GM12878 (cell line): ENCODE data around the gene IFNGR2. TPM values are rescaled to one million over a fixed set of nuclear protein-coding genes. Genes with fewer than 3 reads are reported as not detected.
A peak's percentile ranks its signal among the peaks of the same experiment; 100 is the strongest.

Source experiments
- ATAC-seq: fragments of 200-7000 bp; cut with Tn5 transposase; 3 replicates; pipeline ENCODE4 v1.9.1; 2020; ENCODE audit warnings: mild to moderate bottlenecking, moderate library complexity
- BruUV-seq: library from RNA; stranded (reverse); fragments of 400-500 nt; replicated peaks from 2 replicates; lab custom pipeline; 2021; lab: Mats Ljungman, UMichigan
- CTCF ChIA-PET: fragments of 300-600 bp; sonication (Branson Sonifier 250); formaldehyde crosslinking; extraction: SDS; loops from one replicate; lab custom pipeline; 2021; ENCODE audit warnings: inconsistent platforms; lab: Yijun Ruan, JAX
- POLR2A ChIA-PET: fragments of 350-600 bp; formaldehyde crosslinking; extraction: SDS; loops from one replicate; lab custom pipeline; 2021; ENCODE audit warnings: inconsistent platforms; lab: Charles Lee
- RAD21 ChIA-PET: fragments of 300-600 bp; sonication (Branson Sonifier 250); formaldehyde crosslinking; loops from one replicate; lab custom pipeline; 2023; ENCODE audit warnings: antibody characterized with exemption; ENCODE audit not compliant: unreplicated experiment; lab: Charles Lee
- SMC1A ChIA-PET: fragments of 300-600 bp; sonication (Branson Sonifier 250); formaldehyde crosslinking; loops from one replicate; lab custom pipeline; 2023; ENCODE audit not compliant: unreplicated experiment, uncharacterized antibody; lab: Charles Lee
- DNase-seq: peaks from one replicate; pipeline ENCODE4 v3.0.0-alpha.2; 2011; ENCODE audit warnings: low read depth, low spot score
- FAIRE-seq: peaks from 3 replicates; lab custom pipeline; 2011; peaks lifted over from hg19 to GRCh38; lab: Jason Lieb, UNC
- H2AFZ ChIP-seq: 2 replicates; pipeline ENCODE4 v1.6.0; 2011; ENCODE audit warnings: low read depth, low read length, control low read depth; ENCODE audit not compliant: control insufficient read depth
- H3K27ac ChIP-seq: 2 replicates; pipeline ENCODE4 v1.5.1; 2011; ENCODE audit warnings: control low read depth; ENCODE audit not compliant: control insufficient read depth, insufficient read depth
- H3K27me3 ChIP-seq, 2 experiments: replicated peaks in 1 of 2; 2 replicates each; pipeline versions ENCODE4 v1.6.0 to v1.6.1; 2011; ENCODE audit warnings: low read length in 1 of 2; ENCODE audit not compliant: control insufficient read depth in 2 of 2, insufficient read depth in 2 of 2
- H3K36me3 ChIP-seq, 2 experiments: 2 replicates each; pipeline ENCODE4 v1.5.1; 2011; ENCODE audit warnings: low read length in 1 of 2; ENCODE audit not compliant: control insufficient read depth in 2 of 2, insufficient read depth in 2 of 2
- H3K4me1 ChIP-seq: 2 replicates; pipeline ENCODE4 v1.6.1; 2011; ENCODE audit warnings: mild to moderate bottlenecking, low read length, moderate library complexity, mixed read lengths; ENCODE audit not compliant: control insufficient read depth, insufficient read depth
- H3K4me2 ChIP-seq: 2 replicates; pipeline ENCODE4 v1.6.0; 2011; ENCODE audit warnings: control low read depth; ENCODE audit not compliant: control insufficient read depth, insufficient read depth
- H3K4me3 ChIP-seq: fragments of 200-600 bp; sonication (generic); 2 replicates; pipeline ENCODE4 v1.5.1; 2016
- H3K79me2 ChIP-seq: 2 replicates; pipeline ENCODE4 v1.6.0; 2011; ENCODE audit warnings: low read length; ENCODE audit not compliant: control insufficient read depth, insufficient read depth
- H3K9ac ChIP-seq: 2 replicates; pipeline ENCODE4 v1.8.0; 2011; ENCODE audit warnings: low read length, control low read depth, mixed read lengths; ENCODE audit not compliant: control insufficient read depth, insufficient read depth
- H3K9me3 ChIP-seq: replicated peaks from 3 replicates; pipeline ENCODE4 v1.5.1; 2011; ENCODE audit warnings: mild to moderate bottlenecking, low read length; ENCODE audit not compliant: control insufficient read depth, insufficient read depth
- H4K20me1 ChIP-seq: 2 replicates; pipeline ENCODE4 v1.6.0; 2011; ENCODE audit not compliant: control insufficient read depth, insufficient read depth
- ATF7 ChIP-seq: fragments of 450-650 bp; IDR thresholded peaks from 2 replicates; pipeline ENCODE4 v1.6.1; 2016; ENCODE audit warnings: low read depth, mild to moderate bottlenecking
- BCL11A ChIP-seq: IDR thresholded peaks from 2 replicates; pipeline ENCODE4 v1.6.1; 2011; ENCODE audit warnings: low read depth, low read length
- BHLHE40 ChIP-seq, 2 experiments: fragments of 450-650 bp in 1 of 2; IDR thresholded peaks; 2 replicates each; pipeline ENCODE4 v1.6.1; 2011 to 2017; ENCODE audit warnings: low read depth in 2 of 2, borderline replicate concordance in 1 of 2, improper control_type of control experiment in 1 of 2, low read length in 1 of 2, mild to moderate bottlenecking in 1 of 2
- ESRRA ChIP-seq: IDR thresholded peaks from 2 replicates; pipeline ENCODE4 v1.6.1; 2012; ENCODE audit warnings: mild to moderate bottlenecking, low read length, improper control_type of control experiment
- IRF4 ChIP-seq: IDR thresholded peaks from 2 replicates; pipeline ENCODE4 v1.6.1; 2011; ENCODE audit warnings: low read depth, low read length
- MEF2A ChIP-seq: IDR thresholded peaks from 2 replicates; pipeline ENCODE4 v1.6.1; 2011; ENCODE audit warnings: low read depth, mild to moderate bottlenecking, low read length, moderate library complexity; ENCODE audit not compliant: insufficient read depth
- ZBED1 ChIP-seq: IDR thresholded peaks from 2 replicates; pipeline ENCODE4 v1.6.1; 2016; ENCODE audit warnings: borderline replicate concordance
- WGBS: methylation state at CpG from one replicate; pipeline ENCODE4 v1.1.6; 2016; ENCODE audit warnings: low lambda C conversion rate; ENCODE audit not compliant: insufficient replicate concordance, insufficient coverage; ENCODE audit errors: missing lambda C conversion rate; 5-methylcytosine and 5-hydroxymethylcytosine counted together
- in situ Hi-C: fragments of 300-500 bp; cut with MboI; formaldehyde crosslinking; loops from 9 replicates; pipeline ENCODE4 v1.14.3; 2018; ENCODE audit warnings: mixed read lengths
- intact Hi-C: fragments of 100-400 bp; cut with micrococcal nuclease; formaldehyde crosslinking; loops from one replicate; pipeline ENCODE4 v1.14.2; 2022; ENCODE audit not compliant: unreplicated experiment
- polyA plus RNA-seq, 11 experiments: library from polyadenylated mRNA; depleted of rRNA in 4 of 11; unstranded in 6 of 11; stranded (reverse) in 5 of 11; fragments of >200 nt; fragmentation: Nextera tagmentation in 4 of 11; fragmentation: Illumina TruSeq in 1 of 11; extraction: Ambion mirVana in 4 of 11; extraction: Trizol in 1 of 11; gene quantifications; 1 replicate in 1 of 11; 2 replicates in 10 of 11; pipeline versions ENCODE4 v1.2.1 to v1.2.3, GENCODE V29; 2011 to 2016; ENCODE audit warnings: inconsistent platforms in 2 of 11, missing spikeins in 2 of 11, low read depth in 1 of 11
- total RNA-seq, 4 experiments: library from RNA; depleted of rRNA in 3 of 4; stranded (reverse); fragments of >200 nt in 3 of 4; fragmentation: Illumina TruSeq in 1 of 4; extraction: Trizol in 1 of 4; gene quantifications; 2 replicates each; pipeline versions ENCODE4 v1.2.1 to v1.2.3, GENCODE V29; 2013 to 2021
- TF ChIP-seq, protein P1 (sequence below): IDR thresholded peaks from 2 replicates; pipeline ENCODE4 v1.6.1; 2012; ENCODE audit warnings: mild to moderate bottlenecking, low read depth, low read length
- TF ChIP-seq, protein P2 (sequence below): fragments of 450-650 bp; IDR thresholded peaks from 2 replicates; pipeline ENCODE4 v1.6.1; 2014; ENCODE audit warnings: mild to moderate bottlenecking
- TF ChIP-seq, protein P3 (sequence below): IDR thresholded peaks from 2 replicates; pipeline ENCODE4 v1.6.1; 2011; ENCODE audit warnings: mild to moderate bottlenecking, low read depth, low read length, moderate library complexity; ENCODE audit not compliant: insufficient replicate concordance
- TF ChIP-seq, protein P4 (sequence below): fragments of 450-650 bp; IDR thresholded peaks from 2 replicates; pipeline ENCODE4 v1.6.1; 2017; ENCODE audit warnings: mild to moderate bottlenecking, low read depth, inconsistent platforms; ENCODE audit not compliant: poor library complexity, severe bottlenecking

IFNGR2 gene
- total and polyA plus RNA-seq, 10 of the 15 experiments (the other 5 are each of a cell fraction or from before 2014, with no cell fraction given), result 23.6 to 98.8 (median 77.0) TPM

DNA sequence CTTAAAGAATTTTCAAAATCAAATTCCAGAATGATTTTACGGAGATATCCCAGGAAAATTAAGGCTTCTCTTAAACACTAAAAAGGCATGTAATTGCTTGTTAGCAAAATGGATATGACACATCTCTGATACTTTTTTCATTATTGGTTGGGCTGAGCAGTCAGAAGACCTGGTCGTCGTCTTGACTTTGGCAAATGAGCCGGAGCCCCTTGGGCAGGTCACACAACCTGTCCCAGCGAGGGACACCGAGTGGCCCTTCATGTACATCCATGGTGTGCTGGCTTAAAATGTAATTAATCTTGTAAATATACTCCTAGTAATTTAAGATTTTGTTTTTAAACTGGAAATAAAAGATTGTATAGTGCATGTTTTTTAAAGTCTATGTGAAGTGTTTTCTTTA is 33.9 kb downstream of the IFNGR2 start (continued):
- TF ChIP-seq, protein P1, sequence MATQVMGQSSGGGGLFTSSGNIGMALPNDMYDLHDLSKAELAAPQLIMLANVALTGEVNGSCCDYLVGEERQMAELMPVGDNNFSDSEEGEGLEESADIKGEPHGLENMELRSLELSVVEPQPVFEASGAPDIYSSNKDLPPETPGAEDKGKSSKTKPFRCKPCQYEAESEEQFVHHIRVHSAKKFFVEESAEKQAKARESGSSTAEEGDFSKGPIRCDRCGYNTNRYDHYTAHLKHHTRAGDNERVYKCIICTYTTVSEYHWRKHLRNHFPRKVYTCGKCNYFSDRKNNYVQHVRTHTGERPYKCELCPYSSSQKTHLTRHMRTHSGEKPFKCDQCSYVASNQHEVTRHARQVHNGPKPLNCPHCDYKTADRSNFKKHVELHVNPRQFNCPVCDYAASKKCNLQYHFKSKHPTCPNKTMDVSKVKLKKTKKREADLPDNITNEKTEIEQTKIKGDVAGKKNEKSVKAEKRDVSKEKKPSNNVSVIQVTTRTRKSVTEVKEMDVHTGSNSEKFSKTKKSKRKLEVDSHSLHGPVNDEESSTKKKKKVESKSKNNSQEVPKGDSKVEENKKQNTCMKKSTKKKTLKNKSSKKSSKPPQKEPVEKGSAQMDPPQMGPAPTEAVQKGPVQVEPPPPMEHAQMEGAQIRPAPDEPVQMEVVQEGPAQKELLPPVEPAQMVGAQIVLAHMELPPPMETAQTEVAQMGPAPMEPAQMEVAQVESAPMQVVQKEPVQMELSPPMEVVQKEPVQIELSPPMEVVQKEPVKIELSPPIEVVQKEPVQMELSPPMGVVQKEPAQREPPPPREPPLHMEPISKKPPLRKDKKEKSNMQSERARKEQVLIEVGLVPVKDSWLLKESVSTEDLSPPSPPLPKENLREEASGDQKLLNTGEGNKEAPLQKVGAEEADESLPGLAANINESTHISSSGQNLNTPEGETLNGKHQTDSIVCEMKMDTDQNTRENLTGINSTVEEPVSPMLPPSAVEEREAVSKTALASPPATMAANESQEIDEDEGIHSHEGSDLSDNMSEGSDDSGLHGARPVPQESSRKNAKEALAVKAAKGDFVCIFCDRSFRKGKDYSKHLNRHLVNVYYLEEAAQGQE, result no peak
- TF ChIP-seq, protein P2, sequence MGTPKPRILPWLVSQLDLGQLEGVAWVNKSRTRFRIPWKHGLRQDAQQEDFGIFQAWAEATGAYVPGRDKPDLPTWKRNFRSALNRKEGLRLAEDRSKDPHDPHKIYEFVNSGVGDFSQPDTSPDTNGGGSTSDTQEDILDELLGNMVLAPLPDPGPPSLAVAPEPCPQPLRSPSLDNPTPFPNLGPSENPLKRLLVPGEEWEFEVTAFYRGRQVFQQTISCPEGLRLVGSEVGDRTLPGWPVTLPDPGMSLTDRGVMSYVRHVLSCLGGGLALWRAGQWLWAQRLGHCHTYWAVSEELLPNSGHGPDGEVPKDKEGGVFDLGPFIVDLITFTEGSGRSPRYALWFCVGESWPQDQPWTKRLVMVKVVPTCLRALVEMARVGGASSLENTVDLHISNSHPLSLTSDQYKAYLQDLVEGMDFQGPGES, result no peak
- no peak for TF ChIP-seq MEF2A

DNA sequence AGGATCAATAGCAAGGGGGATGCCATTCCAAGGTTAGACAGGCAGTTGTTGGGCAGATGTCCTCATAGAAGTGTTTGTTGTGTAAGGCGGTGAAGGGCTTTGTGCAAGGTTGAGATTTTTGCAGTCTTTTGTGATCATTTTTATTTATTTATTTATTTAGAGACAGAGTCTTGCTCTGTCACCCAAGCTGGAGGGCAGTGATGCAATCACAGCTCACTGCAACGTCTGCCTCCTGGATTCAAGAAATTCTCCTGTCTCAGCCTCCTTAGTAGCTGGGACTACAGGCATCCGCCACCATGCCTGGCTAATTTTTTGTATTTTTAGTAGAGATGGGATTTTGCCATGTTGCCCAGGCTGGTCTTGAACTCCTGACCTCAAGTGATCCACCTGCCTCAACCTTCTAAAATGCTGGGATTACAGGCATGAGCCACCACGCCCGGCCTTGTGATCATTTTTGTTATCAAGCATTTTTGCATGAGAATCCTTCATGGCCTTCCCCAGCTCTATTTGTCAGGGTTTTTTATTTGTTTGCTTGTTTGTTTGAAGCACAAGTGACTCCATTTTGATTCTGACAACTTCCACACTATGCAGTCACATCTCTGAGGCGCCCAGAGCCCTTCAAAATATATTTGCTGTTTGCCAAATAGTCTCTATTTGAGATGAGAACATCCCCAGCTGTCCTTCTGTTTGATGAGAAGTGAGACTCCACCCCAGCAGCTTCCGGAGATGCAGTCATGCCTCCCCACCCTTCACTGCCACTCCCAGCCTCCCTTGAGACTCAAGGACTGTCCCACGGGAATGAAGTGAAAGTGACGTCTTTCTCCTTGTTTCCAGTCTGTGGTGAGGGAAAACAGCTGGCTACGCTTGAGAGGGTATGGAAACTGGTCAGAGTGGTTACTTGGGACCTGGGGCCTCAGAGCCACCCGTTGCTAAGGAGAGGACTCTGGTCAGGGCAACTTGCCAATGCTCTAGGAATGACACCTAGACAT is 38.6 kb downstream of the IFNGR2 start:
- DNase-seq (peak; percentile 91), ATAC-seq (peak; percentile 87), FAIRE-seq (peak; percentile 81)
- POLR2A ChIA-PET, result interaction anchor here (1.2 to 4.3 kb wide), 15 partner anchors 8 to 238 kb away, joined by 3 to 27 read pairs (median 5); partner anchors contain the start of genes IFNGR2 and TMEM50B
- no peak overlapping the region; the same call in 1 of the 2 replicates for H3K9ac ChIP-seq
- no peak overlapping the region; the same call in 1 of the 2 replicates for H2AFZ ChIP-seq
- CTCF ChIA-PET, result interaction anchor here (1.2 to 12.7 kb wide), 10 partner anchors 8 to 241 kb away, joined by 3 to 319 read pairs (median 6); no protein-coding TSS in a partner anchor
- no peak overlapping the region for H3K4me3 ChIP-seq
- no peaks in the 10 kb centered on the region for H4K20me1 ChIP-seq
- no TSS peak for BruUV-seq
- H3K27ac ChIP-seq, result peak overlapping the region; percentile 90
- intact Hi-C loops, result loop anchor here (1.0 to 10.0 kb wide), 6 partner anchors 7 to 607 kb away; no protein-coding TSS in a partner anchor
- in situ Hi-C loops, result loop anchor here (5.0 to 10.0 kb wide), 3 partner anchors 239 to 609 kb away; no protein-coding TSS in a partner anchor
- no peaks in the 10 kb centered on the region for H3K9me3 ChIP-seq
- 19% methylated on average over 11 of the region's 11 CpGs for WGBS
- RAD21 ChIA-PET, result interaction anchor here (0.7 to 8.5 kb wide), 17 partner anchors 9 to 670 kb away, joined by 3 to 148 read pairs (median 5); partner anchors contain the start of genes IFNAR1 and PAXBP1
- peak overlapping the region; percentile 2; the same call in 1 of the 2 replicates for H3K4me2 ChIP-seq
- H3K36me3 ChIP-seq, result peaks cover 1 to 10% of the 10 kb centered on the region in 2 experiments; a peak in 3 of 4 replicates
- peaks cover 19% of the 10 kb centered on the region for H3K4me1 ChIP-seq
- no peaks in the 10 kb centered on the region for H3K27me3 ChIP-seq
- H3K79me2 ChIP-seq, result no peaks in the 10 kb centered on the region
- SMC1A ChIA-PET, result interaction anchor here (0.6 to 9.6 kb wide), 32 partner anchors 9 to 609 kb away, joined by 3 to 133 read pairs (median 4); partner anchors contain the start of genes IFNAR1 and IL10RB
- TF ChIP-seq, protein P3, sequence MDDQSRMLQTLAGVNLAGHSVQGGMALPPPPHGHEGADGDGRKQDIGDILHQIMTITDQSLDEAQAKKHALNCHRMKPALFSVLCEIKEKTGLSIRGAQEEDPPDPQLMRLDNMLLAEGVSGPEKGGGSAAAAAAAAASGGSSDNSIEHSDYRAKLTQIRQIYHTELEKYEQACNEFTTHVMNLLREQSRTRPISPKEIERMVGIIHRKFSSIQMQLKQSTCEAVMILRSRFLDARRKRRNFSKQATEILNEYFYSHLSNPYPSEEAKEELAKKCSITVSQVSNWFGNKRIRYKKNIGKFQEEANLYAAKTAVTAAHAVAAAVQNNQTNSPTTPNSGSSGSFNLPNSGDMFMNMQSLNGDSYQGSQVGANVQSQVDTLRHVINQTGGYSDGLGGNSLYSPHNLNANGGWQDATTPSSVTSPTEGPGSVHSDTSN, result peak; percentile 53
- TF ChIP-seq ATF7, result peak; percentile 97
- TF ChIP-seq, protein P4, sequence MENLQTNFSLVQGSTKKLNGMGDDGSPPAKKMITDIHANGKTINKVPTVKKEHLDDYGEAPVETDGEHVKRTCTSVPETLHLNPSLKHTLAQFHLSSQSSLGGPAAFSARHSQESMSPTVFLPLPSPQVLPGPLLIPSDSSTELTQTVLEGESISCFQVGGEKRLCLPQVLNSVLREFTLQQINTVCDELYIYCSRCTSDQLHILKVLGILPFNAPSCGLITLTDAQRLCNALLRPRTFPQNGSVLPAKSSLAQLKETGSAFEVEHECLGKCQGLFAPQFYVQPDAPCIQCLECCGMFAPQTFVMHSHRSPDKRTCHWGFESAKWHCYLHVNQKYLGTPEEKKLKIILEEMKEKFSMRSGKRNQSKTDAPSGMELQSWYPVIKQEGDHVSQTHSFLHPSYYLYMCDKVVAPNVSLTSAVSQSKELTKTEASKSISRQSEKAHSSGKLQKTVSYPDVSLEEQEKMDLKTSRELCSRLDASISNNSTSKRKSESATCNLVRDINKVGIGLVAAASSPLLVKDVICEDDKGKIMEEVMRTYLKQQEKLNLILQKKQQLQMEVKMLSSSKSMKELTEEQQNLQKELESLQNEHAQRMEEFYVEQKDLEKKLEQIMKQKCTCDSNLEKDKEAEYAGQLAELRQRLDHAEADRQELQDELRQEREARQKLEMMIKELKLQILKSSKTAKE, result no peak
- TF ChIP-seq IRF4, result peak; percentile 95
- peak in 1 of 2 experiments; percentile 59; a peak in 1 of 4 replicates for TF ChIP-seq BHLHE40 (IDR thresholded peaks at IDR 0.05; ENCODE audit: borderline replicate concordance in 1 of 2, low read depth in 2 of 2, low read length in 1 of 2)
- TF ChIP-seq BCL11A, result peak; percentile 94
- TF ChIP-seq ZBED1, result peak; percentile 99
- TF ChIP-seq ESRRA, result no peak
